ENCODE results near the gene RMDN2. TPM values are rescaled to one million over a fixed set of nuclear protein-coding genes. Genes with fewer than 3 reads are reported as not detected.
"Not testable (repeated sequence)": the region's sequence is repeated elsewhere in the genome, so short reads cannot be mapped to it uniquely, and the experiment has no call there.

The RMDN2 gene
- total and polyA plus RNA-seq, 11 donors = 2.7 to 7.2 (median 5.7) TPM

DNA sequence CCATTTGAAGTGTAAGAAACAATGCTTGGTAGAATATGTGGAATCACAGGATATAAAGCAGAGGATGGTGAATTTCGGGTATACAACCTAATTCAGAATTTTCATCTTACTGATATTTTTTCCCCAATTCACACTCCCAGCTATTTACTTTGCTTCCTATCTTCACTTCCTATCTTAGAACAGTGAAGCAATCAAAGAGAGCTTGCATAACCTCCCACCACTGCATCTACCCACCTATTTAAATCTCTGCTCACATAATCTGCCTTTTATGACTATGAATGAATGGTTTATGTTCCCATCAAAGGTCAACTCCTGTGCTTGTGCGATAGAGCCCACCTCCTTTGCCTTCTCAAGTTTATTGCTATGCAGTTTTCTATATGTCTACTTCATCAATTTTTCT is 3.3 kb downstream of the RMDN2 start:
- intact Hi-C loops (cut with DNase I) = no loop called here
- Histone ChIP-seq H3K36me3 (peaks cover 0 to 8% (median 0%) of the 10 kb centered on the region in 9 donors), H3K4me3 (no peak overlapping the region), H3K27ac (no peak overlapping the region), H3K9me3 (no peaks in the 10 kb centered on the region), H3K27me3 (no peaks in the 10 kb centered on the region), H3K4me1 (peaks cover 0 to 28% (median 5%) of the 10 kb centered on the region in 12 donors)
- no peak for ATAC-seq
- WGBS, 4 donors = 86 to 92% (median 91%) methylated on average over 2 of the region's 2 CpGs
- TF ChIP-seq, protein P1, sequence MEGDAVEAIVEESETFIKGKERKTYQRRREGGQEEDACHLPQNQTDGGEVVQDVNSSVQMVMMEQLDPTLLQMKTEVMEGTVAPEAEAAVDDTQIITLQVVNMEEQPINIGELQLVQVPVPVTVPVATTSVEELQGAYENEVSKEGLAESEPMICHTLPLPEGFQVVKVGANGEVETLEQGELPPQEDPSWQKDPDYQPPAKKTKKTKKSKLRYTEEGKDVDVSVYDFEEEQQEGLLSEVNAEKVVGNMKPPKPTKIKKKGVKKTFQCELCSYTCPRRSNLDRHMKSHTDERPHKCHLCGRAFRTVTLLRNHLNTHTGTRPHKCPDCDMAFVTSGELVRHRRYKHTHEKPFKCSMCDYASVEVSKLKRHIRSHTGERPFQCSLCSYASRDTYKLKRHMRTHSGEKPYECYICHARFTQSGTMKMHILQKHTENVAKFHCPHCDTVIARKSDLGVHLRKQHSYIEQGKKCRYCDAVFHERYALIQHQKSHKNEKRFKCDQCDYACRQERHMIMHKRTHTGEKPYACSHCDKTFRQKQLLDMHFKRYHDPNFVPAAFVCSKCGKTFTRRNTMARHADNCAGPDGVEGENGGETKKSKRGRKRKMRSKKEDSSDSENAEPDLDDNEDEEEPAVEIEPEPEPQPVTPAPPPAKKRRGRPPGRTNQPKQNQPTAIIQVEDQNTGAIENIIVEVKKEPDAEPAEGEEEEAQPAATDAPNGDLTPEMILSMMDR (IDR thresholded peaks at IDR 0.05) = no peak
- no peak for TF ChIP-seq POLR2A (IDR thresholded peaks at IDR 0.05)
- no peak for DNase-seq

DNA sequence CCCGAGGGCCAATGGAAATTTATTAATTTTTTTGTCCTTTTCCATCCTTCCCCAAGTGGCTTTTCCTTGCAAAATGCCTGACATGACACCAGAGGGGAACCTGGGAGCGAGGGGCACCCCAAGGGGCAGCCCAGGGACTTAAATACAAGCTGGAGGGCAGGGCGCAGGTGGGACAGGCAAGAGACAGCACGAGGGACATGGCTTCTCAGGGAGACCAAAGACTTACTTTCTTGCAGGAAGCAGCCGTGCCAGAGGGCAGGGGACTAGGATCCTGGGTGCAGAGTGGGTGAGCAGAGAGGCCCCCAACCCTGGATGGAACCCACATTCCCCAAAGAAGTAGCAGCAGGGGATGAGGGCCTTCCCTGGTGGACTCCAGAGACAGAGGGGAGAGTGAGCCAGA is 5.3 kb downstream of the RMDN2 start:
- H3K27me3 ChIP-seq; H3K9me3 ChIP-seq; H3K36me3 ChIP-seq; DNase-seq; H3K4me3 ChIP-seq; intact Hi-C loops (cut with DNase I); ATAC-seq; H3K27ac ChIP-seq: not testable (repeated sequence)
- WGBS, 4 donors = 88 to 90% (median 88%) methylated on average over 5 of the region's 5 CpGs
- peaks cover 0 to 39% (median 4%) of the 10 kb centered on the region in 12 donors for H3K4me1 ChIP-seq

DNA sequence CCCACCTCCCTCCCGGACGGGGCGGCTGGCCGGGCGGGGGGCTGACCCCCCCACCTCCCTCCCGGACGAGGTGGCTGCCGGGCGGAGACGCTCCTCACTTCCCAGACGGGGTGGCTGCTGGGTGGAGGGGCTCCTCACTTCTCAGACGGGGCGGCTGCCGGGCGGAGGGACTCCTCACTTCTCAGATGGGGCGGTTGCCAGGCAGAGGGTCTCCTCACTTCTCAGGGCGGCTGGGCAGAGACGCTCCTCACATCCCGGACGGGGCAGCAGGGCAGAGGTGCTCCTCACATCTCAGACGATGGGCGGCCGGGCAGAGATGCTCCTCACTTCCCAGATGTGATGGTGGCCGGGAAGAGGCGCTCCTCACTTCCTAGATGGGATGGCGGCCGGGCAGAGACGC is 7.8 kb downstream of the RMDN2 start:
- 96 to 98% methylated on average over 13 to 17 of the region's 28 CpGs; no CpG with 5 or more reads in 2 of the 4 donors for WGBS, 4 donors
- ATAC-seq, DNase-seq: not testable (repeated sequence)

DNA sequence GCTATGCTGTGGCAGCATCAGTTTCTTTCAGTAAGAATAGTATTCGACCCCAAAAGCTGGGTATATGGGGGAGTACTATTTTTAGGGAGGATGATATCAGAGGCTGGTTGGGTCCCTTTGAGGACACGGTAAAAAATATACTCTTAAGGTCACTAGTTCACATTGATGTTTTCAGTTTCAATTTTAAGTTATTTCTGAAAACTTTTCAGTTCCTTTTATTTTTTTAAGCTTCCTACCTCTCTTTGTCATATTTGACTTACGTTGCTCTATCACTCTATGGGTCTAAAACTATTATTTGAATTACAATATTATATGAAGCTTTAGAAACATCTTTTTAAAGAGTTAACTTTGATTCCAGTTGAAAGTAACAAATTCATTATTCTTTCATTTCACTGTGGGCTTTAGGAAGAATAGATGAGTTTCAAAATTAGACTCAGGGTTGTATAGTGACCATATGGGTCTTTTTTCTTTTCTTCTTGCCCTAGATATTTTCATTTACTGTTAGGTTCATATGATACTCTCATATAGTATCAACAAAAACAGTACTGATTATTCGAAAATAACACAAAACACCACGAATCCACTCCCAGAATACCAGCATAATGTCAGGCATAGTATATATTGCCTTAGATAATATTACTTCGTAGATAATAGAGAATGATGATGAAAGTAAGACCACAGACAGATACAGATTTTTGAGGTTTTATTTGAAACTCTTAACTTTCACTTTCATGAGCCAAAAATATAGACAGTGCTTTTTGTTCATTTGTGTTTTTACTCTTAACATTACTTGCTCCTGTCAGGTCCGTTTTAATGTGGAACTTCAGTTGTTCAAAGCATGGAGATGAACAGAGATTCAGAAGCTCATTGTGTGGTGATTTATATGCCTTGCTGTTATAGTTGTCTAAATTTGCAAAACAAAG is 9.8 kb downstream of the RMDN2 start:
- Histone ChIP-seq H3K9me3 (peaks cover 0 to 7% (median 0%) of the 10 kb centered on the region in 12 donors), H3K4me3 (peak overlapping the region in 6 of 12 donors; percentile 5 to 35 (median 13)), H3K27ac (peak overlapping the region in 1 of 12 donors; percentile 22), H3K27me3 (no peaks in the 10 kb centered on the region), H3K4me1 (peaks cover 0 to 21% (median 0%) of the 10 kb centered on the region in 12 donors), H3K36me3 (peaks cover 0 to 6% (median 0%) of the 10 kb centered on the region in 9 donors)
- no peak for ATAC-seq
- intact Hi-C loops (cut with DNase I) = no loop called here
- TF ChIP-seq POLR2A (IDR thresholded peaks at IDR 0.05) = no peak
- no peak for DNase-seq
- WGBS, 4 donors = 49 to 64% (median 56%) methylated on average over 7 of the region's 7 CpGs

More for the DNA sequence above, 7.8 kb downstream of the RMDN2 start:
- intact Hi-C loops (cut with DNase I); H3K27ac ChIP-seq; H3K9me3 ChIP-seq; H3K27me3 ChIP-seq; H3K36me3 ChIP-seq; H3K4me3 ChIP-seq: not testable (repeated sequence)
- H3K4me1 ChIP-seq = peaks cover 0 to 30% (median 0%) of the 10 kb centered on the region in 12 donors

DNA sequence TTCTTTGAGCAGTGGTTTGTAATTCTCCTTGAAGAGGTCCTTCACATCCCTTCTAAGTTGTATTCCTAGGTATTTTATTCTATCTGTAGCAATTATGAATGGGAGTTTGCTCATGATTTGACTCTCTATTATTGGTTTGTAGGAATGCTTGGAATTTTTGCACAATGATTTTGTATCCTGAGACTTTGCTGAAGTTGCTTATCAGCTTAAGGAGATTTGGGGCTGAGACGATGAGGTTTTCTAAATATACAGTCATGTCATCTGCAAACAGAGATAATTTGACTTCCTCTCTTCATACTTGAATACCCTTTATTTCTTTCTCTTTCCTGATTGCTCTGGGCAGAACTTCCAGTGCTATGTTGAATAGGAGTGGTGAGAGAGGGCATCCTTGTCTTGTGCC is 12.5 kb downstream of the RMDN2 start:
- peaks cover 0 to 21% (median 0%) of the 10 kb centered on the region in 12 donors for H3K4me1 ChIP-seq
- H3K36me3 ChIP-seq; H3K27ac ChIP-seq; intact Hi-C loops (cut with DNase I); H3K9me3 ChIP-seq; H3K27me3 ChIP-seq; DNase-seq; ATAC-seq; H3K4me3 ChIP-seq: not testable (repeated sequence)
- WGBS, 4 donors = 17 to 30% (median 26%) methylated on average over 1 of the region's 1 CpG

DNA sequence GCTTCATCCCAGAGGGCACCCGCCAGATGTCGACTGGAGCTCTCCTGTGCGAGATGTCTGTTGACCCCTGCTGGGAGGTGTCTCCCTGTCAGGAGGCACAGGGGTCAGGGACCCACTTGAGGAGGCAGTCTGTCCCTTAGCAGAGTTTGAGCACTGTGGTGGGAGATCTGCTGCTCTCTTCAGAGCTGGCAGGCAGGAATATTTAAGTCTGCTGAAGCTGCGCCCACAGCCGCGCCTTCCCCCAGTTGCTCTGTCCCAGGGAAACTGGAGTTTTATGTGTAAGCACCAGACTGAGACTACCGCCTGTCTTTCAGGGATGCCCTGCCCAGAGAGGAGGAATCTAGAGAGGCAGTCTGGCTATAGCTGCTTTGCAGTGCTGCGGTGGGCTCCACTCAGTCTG is 16.2 kb downstream of the RMDN2 start:
- intact Hi-C loops (cut with DNase I); H3K27ac ChIP-seq; H3K9me3 ChIP-seq; H3K4me3 ChIP-seq; DNase-seq; H3K4me1 ChIP-seq; ATAC-seq; H3K36me3 ChIP-seq; H3K27me3 ChIP-seq: not testable (repeated sequence)
- 91 to 98% (median 95%) methylated on average over 7 to 8 of the region's 8 CpGs for WGBS, 4 donors
